IMR-90 (cell line): Measurements from ENCODE around the gene UTY.

Experiments
- BHLHE40 ChIP-seq: fragments of 150-350 bp; IDR thresholded peaks from 2 replicates; pipeline ENCODE4 v1.6.1; 2016; ENCODE audit warnings: mild to moderate bottlenecking, low read depth, low read length
- CEBPB ChIP-seq: IDR thresholded peaks from 2 replicates; pipeline ENCODE4 v1.6.1; 2012; ENCODE audit warnings: low read depth, low read length, improper control_type of control experiment
- CHD1 ChIP-seq: IDR thresholded peaks from 2 replicates; pipeline ENCODE4 v1.6.1; 2012; ENCODE audit warnings: low read depth, low read length, improper control_type of control experiment
- CTCF ChIP-seq: conservative IDR thresholded peaks from 2 replicates; pipeline ENCODE4 v1.5.1; 2012; ENCODE audit warnings: mild to moderate bottlenecking, low read depth, low read length, improper control_type of control experiment
- MAZ ChIP-seq: IDR thresholded peaks from 2 replicates; pipeline ENCODE4 v1.6.1; 2012; ENCODE audit warnings: low read depth, mild to moderate bottlenecking, low read length, improper control_type of control experiment, moderate library complexity, borderline replicate concordance
- MXI1 ChIP-seq: IDR thresholded peaks from 2 replicates; pipeline ENCODE4 v1.6.1; 2012; ENCODE audit warnings: low read depth, mild to moderate bottlenecking, low read length, moderate library complexity, borderline replicate concordance
- POLR2A ChIP-seq: IDR thresholded peaks from 2 replicates; pipeline ENCODE4 v1.6.1; 2012; ENCODE audit warnings: mild to moderate bottlenecking, low read depth, low read length
- RCOR1 ChIP-seq: IDR thresholded peaks from 2 replicates; pipeline ENCODE4 v1.6.1; 2012; ENCODE audit warnings: mild to moderate bottlenecking, low read length, improper control_type of control experiment; ENCODE audit not compliant: insufficient replicate concordance
- RFX5 ChIP-seq: IDR thresholded peaks from 2 replicates; pipeline ENCODE4 v1.8.0; 2012; ENCODE audit warnings: low read depth, mild to moderate bottlenecking, low read length, moderate library complexity
- SMC3 ChIP-seq: fragments of 150-350 bp; IDR thresholded peaks from 2 replicates; pipeline ENCODE4 v1.6.1; 2016; ENCODE audit warnings: low read depth, mild to moderate bottlenecking, antibody characterized with exemption, low read length, moderate library complexity
- TF ChIP-seq, protein P1 (sequence below): fragments of 150-350 bp; IDR thresholded peaks from 2 replicates; pipeline ENCODE4 v1.6.1; 2016; ENCODE audit warnings: low read depth, mild to moderate bottlenecking, low read length, moderate library complexity, borderline replicate concordance

DNA sequence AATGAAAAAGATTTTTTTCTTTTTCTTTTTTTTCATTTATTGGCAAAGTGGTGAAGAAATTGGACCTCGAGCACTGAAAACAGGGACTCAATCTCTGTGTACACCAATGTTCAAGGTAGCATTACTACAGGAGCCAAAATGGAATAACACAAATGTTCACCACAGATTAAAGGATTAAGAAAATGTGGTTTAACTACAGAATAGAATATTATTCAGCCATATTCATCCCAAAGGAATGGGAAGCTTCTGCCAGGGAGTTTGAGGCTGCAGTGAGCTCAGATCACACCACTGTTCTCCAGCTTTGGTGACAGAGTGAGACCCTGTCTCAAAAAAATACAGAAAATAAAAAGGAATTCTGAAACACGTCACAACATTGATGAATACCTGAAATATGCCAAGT, 81.0 kb downstream of the UTY start:
- no peak for TF ChIP-seq POLR2A
- no peak for TF ChIP-seq CTCF
- TF ChIP-seq MXI1: no peak
- no peak for TF ChIP-seq RCOR1
- TF ChIP-seq RFX5: no peak
- TF ChIP-seq CHD1: no peak
- TF ChIP-seq, protein P1, sequence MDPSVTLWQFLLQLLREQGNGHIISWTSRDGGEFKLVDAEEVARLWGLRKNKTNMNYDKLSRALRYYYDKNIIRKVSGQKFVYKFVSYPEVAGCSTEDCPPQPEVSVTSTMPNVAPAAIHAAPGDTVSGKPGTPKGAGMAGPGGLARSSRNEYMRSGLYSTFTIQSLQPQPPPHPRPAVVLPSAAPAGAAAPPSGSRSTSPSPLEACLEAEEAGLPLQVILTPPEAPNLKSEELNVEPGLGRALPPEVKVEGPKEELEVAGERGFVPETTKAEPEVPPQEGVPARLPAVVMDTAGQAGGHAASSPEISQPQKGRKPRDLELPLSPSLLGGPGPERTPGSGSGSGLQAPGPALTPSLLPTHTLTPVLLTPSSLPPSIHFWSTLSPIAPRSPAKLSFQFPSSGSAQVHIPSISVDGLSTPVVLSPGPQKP: no peak
- no peak for TF ChIP-seq MAZ
- no peak for TF ChIP-seq CEBPB
- TF ChIP-seq SMC3: no peak
- TF ChIP-seq BHLHE40: no peak
